KBM-7 (cell line): ENCODE results near the gene BEND5.

Source experiments
- DNase-seq: peaks from one replicate; pipeline ENCODE4 v3.0.0-alpha.2; 2015
- in situ Hi-C: fragments of 300-500 bp; cut with MboI; formaldehyde crosslinking; loops from 2 replicates; pipeline ENCODE4 v1.14.3; 2020; ENCODE audit warnings: low sequenced_read_pairs, low pct_unique_long_range_greater_than_20kb, mixed read lengths

BEND5 gene, protein sequence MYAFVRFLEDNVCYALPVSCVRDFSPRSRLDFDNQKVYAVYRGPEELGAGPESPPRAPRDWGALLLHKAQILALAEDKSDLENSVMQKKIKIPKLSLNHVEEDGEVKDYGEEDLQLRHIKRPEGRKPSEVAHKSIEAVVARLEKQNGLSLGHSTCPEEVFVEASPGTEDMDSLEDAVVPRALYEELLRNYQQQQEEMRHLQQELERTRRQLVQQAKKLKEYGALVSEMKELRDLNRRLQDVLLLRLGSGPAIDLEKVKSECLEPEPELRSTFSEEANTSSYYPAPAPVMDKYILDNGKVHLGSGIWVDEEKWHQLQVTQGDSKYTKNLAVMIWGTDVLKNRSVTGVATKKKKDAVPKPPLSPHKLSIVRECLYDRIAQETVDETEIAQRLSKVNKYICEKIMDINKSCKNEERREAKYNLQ

DNA sequence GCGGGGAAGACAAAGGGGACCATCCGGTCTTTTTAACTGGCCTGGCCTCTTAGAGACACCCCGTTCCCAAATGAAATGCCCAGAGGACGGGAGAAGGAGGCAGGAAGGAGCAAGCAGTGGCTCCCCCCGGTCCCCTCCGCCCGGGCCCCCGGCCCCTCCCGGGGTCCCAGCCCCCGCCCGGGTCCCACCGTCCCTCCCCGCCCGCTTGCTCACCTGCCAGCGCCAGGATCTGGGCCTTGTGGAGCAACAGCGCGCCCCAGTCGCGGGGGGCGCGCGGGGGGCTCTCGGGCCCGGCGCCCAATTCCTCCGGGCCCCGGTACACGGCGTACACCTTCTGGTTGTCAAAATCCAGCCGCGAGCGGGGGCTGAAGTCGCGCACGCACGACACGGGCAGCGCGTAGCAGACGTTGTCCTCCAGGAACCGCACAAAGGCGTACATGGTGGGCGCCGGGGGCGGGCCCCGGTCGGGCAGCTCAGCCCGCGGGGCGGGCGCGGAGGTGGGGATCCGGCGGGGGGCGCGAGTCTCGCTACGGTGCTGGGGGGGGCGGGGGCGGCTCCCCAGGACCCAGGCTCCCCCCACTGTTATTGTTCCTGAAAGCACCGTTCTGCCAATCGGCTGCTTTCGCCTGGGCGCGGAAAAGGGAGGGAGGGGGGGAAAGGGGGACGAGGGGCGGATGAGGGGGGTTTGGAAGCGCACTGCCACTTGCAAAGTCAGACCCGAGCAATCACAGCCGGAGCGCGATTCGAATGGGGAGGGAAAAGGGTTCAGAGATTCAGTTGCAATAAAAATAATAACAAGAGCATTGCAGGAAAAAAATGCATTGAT lies at the start of gene BEND5:
Gene BEND5 (minus strand): TSS at position 499 of the 826 bp plus-strand sequence. CDS start 60 bp downstream, at position 439.
- DNase-seq: peak; percentile 34
- in situ Hi-C loops: no loop called here

DNA sequence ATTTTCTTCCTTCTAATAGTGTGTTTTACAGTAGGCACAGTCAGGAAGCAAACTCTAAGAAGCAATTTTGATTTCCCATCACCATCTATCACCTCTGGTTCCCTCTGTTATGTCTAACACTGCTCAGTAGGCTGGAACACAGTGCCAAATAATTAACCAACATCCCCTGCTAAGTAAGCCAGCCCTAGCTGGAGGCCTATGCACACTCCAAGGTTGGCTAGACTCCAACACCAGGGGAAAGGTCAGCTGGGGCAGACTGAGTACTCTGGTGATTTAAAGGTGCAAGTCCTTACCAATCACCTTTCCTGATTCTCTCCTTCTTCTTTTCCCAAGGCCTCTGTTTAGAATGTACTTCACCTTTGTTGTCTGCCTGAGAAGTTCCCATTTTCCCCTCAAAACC lies 46.5 kb upstream of the BEND5 start:
- DNase-seq: no peak
- in situ Hi-C loops: no loop called here

DNA sequence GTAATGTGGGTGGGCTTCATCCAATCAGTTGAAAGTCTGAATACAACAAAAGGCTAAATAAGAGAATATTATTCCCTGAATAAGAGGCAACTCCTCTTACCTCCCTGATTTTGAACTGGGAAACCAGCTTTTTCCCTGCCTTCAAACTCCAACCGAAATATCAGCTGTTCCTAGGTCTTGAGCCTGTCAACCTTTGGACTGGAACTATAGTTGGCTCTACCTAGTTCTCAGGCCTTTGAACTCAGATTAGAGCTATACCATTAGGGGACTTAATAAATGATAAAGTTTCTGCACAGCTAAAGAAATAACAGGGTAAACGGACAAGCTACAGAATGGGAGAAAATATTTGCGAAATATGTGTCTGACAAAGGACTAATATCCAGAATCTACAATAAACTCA lies 43.8 kb upstream of the BEND5 start:
- DNase-seq: no peak
- in situ Hi-C loops: no loop called here

DNA sequence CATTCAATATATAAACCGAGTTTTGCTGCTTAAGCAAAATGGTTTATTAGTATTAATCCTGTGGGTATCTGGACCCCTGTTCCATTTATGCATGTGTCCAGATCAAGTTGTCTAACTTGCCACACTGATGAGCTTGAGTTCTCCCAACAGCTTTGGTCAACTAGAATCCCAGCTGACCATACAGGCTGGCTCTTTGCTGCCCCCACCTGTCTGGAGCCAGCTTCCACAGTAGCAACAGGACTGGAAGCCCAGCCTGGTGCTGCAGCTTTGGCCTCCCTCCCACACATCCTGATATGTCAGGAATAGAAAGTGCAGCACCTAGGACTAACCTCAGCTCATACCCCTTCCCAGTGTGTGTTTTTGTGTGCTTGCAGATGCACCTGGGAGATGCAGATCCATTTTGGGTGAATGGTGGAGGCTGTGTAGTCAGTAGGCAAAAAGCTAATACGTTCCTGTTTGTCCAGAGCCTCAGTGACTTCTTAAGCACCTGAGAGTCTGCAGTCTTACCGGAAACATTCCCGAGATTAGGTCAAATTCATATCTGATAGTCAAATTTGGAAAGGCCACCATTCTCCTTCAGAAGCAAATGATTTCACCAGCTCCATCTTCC lies 40.9 kb upstream of the BEND5 start:
- in situ Hi-C loops: no loop called here
- DNase-seq: peak; percentile 65

DNA sequence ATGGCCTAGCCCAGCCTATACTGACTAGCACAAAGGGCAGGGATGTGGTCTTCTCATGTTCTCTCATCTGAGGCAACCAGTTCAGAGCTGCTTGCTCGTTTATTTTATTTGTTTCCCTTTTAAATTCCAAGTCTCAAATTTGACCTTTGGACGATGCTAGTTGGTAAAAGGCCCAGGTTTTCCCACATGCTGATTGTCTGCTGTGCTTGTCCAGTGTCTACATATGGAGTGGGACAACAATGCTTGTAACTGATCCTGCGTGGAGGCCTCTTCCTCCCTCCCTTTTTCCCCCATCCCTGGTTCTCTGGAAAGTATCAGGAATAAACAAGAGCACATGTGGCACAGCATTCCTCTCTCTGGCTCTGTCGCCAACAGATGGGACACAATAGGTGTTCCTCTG lies 34.0 kb upstream of the BEND5 start:
- no peak for DNase-seq
- in situ Hi-C loops: no loop called here

DNA sequence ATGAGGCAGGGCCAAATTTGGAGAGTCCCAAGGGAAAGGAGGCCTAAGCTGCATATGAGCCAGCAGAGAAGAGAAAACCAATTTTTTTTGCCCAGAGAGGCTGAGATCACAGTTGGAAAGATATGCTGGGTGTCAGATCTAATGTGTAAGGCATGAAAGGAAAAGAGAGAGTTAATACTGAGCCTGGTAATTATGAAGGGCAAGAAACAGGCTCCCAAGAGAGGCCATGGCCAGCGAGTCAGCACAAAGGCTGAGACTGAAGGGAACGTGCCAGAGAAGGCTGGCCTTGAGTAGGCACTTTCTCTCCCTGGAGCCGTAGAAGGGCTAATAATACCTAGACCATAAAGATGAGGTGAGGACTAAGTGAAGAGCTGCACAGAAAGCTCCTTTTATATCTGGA lies 31.8 kb upstream of the BEND5 start:
- in situ Hi-C loops: no loop called here
- no peak for DNase-seq

DNA sequence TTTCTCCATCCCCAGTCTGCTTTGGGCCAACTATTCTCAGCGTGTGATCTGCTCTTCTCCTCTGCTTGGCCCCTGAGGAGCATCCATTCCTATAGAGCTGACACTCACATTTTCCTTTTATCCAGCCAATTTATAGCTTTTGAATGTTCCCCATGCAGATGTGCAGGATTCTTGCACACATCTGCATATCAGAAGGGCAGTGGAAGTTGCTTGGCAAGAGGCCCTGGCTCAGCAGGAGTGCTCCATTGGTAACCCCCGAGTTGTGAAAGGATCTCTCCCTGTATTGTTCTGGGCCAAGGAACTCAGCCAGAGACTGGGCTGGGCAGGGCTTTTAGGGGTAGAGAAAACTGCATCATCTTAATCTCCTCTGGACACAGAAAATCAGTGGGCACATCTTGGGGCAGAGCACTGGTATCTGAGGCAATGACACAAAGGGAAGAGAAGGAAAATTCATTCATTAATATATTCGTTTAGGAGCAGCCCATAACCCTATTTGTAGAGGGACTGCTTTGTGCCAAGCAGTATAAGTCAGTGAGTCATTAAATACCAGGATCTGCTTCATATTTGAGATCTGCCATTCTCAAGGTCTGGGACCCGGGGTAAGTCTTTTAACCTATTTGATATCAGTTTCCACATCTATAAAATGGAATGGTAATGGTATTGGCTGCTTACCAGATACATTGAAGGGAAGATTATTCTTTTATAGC lies 31.0 kb upstream of the BEND5 start:
- in situ Hi-C loops: no loop called here
- DNase-seq: no peak

DNA sequence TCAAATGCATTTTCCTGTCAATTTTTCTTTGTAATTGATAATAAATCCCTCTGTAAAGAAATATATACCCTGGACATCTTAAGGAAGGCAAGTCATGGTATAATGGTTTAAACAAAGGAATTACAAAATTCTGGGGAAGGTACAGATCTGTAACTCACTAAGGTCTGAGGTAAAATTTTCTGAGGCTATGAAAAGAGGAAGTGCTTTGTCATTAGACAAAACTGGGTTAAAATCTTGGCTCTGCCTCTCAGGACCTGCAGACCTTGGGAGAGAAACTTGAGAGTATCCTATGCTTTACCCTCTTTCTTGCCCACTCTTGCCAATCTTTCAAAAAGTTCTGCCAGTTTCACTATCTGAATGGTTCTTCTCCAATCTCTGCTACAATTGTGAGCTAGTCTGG lies 26.8 kb upstream of the BEND5 start:
- peak; percentile 42 for DNase-seq
- in situ Hi-C loops: no loop called here

DNA sequence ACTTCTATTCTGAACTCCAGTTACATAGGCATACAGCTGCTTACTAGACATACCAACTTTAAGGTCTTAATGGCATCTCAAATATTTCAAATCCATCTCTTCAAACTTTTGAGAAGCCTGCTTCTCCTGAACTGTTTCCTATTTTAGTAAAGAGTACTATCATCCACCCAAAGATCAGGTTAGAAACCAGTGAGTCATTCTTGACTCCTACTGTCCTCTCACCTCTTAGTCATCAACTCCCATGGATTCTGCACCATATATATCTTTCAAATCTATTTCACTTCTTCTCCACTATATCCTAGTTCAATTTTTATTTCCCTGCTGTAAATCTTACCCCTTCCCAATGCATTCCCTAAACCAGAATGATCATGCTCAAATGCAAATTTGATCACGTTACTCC lies 18.1 kb upstream of the BEND5 start:
- in situ Hi-C loops: no loop called here
- DNase-seq: no peak

DNA sequence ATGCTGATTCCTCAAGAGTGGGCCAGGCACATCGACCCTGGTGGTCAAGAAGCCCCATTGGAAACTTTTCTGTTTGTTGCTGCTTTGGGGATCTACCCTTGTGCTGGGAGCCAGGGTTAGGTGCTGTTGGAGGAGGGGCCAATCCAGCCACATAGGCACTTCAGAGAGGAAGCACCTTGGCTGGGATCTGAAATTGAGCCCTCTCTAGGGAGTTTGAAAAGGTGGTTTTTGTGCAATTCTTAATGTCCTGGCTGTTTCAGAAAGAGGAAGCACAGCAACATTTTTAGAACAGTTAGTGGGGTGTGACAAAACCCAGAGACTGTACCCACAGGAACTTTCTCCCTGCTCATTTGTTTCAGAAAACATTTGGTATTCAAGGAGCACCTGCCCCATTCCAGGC lies 17.2 kb upstream of the BEND5 start:
- in situ Hi-C loops: no loop called here
- DNase-seq: peak; percentile 91

DNA sequence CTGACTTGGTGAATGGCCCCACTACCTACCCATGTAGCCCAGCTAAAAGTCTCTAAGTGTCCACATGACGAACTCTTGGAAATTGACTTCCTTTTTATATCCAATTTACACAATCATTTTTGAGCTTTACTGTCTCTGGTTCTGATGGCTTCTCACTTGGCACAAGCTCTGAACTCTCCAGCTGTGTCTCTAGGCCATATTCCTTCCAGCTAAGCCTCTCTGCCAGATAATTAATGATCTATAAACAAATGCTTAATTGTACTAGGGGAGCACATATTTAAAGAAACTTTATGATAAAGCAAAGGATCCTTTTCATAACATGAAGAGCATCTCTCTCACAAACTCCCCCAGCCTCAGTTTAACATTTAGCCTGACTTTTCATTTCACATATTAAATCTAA lies 16.3 kb upstream of the BEND5 start:
- DNase-seq: no peak

DNA sequence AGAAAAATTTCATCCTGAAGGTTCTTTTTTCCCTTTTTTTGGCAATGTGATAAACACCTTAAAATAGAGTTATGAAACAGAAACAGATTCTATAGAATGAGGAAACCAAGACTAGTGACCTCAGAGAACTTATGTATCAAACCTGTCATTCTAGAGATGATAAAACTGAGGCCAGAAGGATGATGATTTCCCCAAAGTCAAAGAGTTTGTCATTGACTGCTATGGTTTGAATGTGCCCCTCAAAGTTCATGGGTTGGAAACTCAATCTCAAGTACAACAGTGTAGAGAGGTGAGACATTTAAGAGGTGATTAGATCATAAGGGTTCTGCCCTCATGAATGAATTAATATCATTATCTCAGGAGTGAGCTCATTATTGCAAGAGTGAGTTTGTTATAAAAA lies 13.7 kb upstream of the BEND5 start:
- DNase-seq: no peak
- in situ Hi-C loops: no loop called here

More for the DNA sequence above, 16.3 kb upstream of the BEND5 start:
- in situ Hi-C loops: no loop called here

DNA sequence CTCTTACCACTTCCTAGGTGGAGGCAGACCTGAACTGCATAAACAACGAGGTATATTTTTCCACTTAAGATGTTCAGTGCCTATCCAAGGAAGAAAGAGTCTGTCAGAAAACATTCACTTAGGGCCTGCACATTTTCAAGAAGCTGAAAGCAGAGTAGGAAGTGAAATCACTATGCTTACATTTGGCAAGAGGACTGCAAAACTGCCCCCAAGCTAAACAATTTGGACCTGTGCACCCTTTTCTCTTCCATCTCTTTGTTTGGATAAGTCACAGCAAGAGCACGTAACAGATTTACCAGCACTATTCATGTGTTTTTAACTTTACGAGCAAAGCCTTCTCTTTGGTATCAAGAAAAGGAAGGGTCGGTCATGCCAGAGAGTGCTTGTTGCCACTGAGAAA lies 13.2 kb upstream of the BEND5 start:
- DNase-seq: no peak
- in situ Hi-C loops: no loop called here

DNA sequence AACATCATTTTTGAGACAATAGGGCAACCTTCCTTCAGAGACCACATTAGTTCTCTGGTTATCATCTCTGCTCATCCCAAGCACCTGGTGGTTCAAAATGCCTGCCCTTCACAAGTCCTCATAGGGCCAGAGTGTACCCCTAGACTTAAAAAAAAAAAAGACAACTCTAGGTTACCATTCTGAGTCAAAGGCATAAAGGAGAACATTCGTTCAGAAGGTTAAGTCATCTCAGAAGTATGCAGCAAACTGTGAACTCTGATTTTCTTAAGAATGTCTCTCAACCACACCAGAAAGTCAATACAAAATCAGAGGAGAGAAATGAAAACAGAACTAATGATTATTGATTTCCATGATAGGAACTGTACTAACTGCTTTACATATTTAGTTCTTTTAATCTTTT lies 9.2 kb upstream of the BEND5 start:
- in situ Hi-C loops: no loop called here
- no peak for DNase-seq

DNA sequence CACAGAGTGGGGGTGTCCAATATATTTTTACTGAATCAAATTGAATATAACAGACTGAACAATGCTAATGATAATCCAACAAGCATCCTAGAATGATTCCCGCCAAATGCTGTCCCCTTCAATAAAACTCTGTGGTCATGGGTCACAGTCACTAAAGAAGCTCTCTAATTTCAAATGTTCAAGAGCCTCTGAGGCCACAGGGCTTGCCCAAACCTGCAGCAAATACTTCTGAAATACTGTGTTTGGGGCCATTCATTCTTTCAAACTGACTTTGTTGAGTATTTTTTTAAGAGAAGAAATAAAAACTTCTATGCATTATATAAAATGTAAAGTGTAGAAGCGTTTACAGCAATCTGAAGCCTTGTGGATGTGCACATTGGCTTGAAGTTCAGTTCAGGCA lies 7.6 kb upstream of the BEND5 start:
- in situ Hi-C loops: no loop called here
- no peak for DNase-seq

DNA sequence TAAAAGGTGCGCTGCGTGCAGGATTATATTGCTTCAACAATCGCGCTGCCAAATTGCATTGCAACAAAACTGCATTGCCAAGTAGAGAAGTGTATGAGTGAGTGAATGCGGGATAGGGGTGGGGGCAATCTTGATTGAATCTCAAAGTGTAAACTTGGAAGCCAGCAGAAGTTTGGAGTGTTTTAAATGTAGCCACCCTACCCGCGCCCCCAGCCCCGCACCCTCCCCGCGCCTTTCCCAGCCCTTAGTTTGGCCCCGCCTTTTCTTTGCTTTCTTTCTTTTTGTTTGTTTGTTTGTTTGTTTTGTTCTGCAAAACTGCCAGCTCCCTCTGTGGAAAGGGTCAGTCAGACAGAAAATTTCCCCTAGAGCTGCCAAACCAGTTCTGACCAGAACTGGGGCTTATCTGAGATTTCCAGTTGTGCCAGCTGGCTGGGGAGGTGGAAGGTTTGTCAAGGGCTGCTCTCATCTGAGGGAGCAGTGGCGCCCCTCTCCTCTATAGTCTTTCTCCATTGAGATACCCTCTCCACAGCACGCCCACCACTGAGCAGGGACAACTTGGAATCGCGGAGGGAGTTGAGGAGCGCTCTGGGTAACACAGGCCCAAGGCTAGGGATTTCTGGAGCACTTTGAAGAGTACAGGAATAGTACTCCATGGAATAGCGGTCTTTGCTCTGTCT lies 666 bp upstream of the BEND5 start:
- in situ Hi-C loops: no loop called here
- no peak for DNase-seq

DNA sequence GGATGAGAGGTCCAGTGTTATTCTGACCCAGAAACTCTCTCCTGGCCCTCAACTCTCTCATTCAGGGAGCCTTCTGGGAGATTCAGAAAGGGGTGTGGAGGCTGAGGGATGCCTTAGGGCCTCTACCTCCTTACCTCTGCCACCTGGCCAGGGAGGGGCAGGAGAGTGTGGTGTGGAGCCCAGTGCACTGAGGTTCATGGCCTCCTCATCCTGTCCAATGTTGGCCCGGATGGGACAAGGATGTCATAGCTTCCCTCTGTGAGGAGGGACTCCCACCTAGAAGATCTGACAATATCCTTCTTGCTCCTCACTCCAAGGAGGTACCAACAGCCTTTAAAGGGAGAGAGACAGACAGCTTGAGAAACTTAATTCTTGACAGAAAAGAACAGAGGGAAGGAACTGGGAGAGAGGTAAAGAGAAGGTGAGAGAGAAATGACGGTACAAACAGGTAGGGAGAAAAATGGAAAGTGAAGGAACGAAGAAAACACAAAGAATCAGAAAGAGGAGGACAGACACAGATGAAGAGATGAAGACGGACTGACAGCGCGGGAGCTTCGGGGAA lies 779 bp downstream of the BEND5 start:
- in situ Hi-C loops: no loop called here
- DNase-seq: peak; percentile 14

DNA sequence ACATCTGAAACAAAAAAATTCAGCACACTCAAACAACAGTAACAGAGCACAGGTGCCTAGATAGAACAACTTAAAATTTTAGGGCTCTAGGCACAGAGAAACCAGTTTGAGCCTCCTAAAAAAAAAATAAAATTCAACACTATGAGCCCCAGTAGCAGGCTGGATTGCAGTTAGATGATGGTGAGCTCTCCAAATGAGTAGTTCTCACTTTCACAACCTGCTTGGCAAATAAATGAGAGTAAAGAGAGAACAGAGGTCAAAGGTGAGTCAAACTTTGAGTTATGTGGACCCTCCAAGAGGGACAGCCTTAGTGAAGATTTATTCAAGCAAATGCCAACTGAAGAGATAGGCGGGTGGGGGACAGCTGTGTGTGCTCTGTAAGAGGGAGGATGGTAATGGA lies 3.6 kb downstream of the BEND5 start:
- in situ Hi-C loops: no loop called here

DNA sequence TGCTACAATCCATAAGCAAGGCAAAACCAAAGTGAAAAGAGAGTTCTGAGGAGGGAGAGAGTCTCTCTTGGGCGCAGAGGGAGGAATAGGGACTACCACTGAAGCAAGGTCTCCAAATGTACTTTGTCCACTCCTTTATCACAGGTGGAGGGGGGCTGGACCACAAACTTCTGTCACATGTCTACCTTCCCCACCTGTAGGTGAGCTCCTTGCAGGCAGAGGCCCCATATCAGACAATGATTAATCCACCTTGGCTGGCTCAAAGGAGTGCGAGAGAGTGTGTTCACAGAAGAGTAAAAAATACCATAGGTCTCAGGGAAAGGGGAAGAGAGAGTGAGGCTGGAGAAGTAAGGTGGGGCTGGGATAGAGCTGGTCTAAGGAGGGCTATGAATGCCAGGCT lies 4.5 kb downstream of the BEND5 start:
- no peak for DNase-seq
- in situ Hi-C loops: no loop called here

More for the DNA sequence above, 3.6 kb downstream of the BEND5 start:
- DNase-seq: no peak
